ENCODE measurements around the gene R3HDM1.

DNA sequence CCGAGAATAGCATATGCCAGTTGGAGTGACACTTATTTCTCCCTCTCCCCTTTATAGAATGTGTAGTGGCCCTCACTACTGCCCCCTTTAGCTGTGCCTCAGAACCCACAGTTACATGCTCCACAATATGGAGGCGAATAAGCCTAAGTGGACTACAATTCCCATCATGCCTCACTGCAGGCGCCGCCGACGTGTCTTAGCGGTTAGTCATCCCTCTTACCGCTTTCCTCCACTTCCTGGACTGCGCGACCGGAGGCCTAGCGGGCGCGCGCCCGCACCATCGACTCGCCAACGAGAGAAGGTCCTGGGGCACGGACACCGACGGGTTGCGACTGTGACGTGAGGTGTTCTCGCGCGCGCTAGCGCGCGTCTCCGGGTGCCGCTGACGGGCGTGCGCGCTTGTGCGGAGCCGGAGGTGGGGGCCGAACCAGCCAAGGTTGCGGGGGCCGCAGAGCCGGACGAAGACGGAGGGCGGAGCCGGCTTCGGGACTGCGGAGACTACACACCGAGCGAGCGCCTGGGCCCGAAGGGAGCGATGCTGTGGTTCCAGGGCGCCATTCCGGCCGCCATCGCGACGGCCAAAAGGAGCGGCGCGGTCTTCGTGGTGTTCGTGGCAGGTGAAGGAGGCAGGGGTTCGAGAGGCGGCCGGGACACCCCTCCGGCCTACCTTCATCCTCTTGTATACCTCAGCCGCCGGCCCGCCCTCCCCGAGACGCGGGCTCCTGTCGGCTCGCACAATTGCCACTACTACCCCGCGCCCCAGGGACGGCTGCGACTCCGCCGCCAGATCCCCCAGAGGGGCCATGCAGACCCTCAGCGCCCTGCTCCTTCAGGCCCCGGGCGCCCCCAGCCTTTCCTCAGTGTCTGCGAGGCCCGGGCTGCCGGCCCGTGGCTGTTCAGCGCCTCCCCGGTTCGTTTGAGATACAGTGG is 210.4 kb downstream of the R3HDM1 start, which contains the start of gene UBXN4:
- TF ChIP-seq, protein P1, sequence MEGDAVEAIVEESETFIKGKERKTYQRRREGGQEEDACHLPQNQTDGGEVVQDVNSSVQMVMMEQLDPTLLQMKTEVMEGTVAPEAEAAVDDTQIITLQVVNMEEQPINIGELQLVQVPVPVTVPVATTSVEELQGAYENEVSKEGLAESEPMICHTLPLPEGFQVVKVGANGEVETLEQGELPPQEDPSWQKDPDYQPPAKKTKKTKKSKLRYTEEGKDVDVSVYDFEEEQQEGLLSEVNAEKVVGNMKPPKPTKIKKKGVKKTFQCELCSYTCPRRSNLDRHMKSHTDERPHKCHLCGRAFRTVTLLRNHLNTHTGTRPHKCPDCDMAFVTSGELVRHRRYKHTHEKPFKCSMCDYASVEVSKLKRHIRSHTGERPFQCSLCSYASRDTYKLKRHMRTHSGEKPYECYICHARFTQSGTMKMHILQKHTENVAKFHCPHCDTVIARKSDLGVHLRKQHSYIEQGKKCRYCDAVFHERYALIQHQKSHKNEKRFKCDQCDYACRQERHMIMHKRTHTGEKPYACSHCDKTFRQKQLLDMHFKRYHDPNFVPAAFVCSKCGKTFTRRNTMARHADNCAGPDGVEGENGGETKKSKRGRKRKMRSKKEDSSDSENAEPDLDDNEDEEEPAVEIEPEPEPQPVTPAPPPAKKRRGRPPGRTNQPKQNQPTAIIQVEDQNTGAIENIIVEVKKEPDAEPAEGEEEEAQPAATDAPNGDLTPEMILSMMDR (conservative IDR thresholded peaks at IDR 0.05 in 1 of 2, IDR thresholded peaks at IDR 0.05 in 1 of 2; ENCODE audit: extremely low read depth in 1 of 2, insufficient read depth in 1 of 2, low read depth in 1 of 2, low read length in 2 of 2), result peak; percentile 34 to 43
- TF ChIP-seq EZH2 (IDR thresholded peaks at IDR 0.05; ENCODE audit: borderline replicate concordance, low read length), result no peak
